A673 (cell line): ENCODE results near the gene PAGR1.

Experiments used
- CTCF ChIP-seq: fragments of 300-800, 200-600 bp; sonication (generic); conservative IDR thresholded peaks from 2 replicates; pipeline ENCODE4 v1.5.1; 2017; ENCODE audit warnings: low read depth, mild to moderate bottlenecking, antibody characterized with exemption, low read length, moderate library complexity, mixed read lengths
- EZH2 ChIP-seq: fragments of 200-600 bp; sonication (generic); IDR thresholded peaks from 2 replicates; pipeline ENCODE4 v1.6.1; 2017; ENCODE audit warnings: borderline replicate concordance, low read depth, mild to moderate bottlenecking, mixed read lengths, antibody characterized with exemption, low read length; ENCODE audit not compliant: poor library complexity, severe bottlenecking

DNA sequence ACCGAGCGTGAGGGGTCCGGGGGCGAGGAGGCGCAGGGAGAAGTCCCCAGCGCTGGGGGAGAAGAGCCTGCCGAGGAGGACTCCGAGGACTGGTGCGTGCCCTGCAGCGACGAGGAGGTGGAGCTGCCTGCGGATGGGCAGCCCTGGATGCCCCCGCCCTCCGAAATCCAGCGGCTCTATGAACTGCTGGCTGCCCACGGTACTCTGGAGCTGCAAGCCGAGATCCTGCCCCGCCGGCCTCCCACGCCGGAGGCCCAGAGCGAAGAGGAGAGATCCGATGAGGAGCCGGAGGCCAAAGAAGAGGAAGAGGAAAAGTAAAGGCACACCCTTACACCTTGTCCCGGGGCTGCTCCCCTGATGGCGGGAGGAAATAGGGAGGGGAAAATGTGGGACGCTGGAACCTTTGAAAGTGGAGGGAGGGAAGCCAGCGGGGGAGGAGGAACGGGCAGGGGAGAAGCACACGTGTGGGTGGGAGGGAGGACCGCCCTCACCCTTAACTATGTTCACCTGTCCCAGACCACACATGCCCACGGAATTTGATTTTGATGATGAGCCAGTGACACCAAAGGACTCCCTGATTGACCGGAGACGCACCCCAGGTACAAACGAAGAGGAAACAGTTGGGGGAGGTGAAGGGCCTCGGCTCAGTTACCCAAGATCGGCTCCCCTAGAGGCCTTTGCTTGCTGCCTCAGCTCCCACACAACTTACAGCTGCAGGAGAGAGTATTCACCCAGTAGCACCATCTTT, 916 bp downstream of the PAGR1 start:
- no peak for TF ChIP-seq CTCF
- no peak for TF ChIP-seq EZH2
